GM12878 (cell line): ENCODE measurements around the gene CAMKK1. TPM values are rescaled to one million over a fixed set of nuclear protein-coding genes. Genes with fewer than 3 reads are reported as not detected.

Experiments used
- ATAC-seq: fragments of 200-7000 bp; cut with Tn5 transposase; 3 replicates; pipeline ENCODE4 v1.9.1; 2020; ENCODE audit warnings: mild to moderate bottlenecking, moderate library complexity
- BruUV-seq: library from RNA; stranded (reverse); fragments of 400-500 nt; replicated peaks from 2 replicates; lab custom pipeline; 2021; lab: Mats Ljungman, UMichigan
- CTCF ChIA-PET: fragments of 300-600 bp; sonication (Branson Sonifier 250); formaldehyde crosslinking; extraction: SDS; loops from one replicate; lab custom pipeline; 2021; ENCODE audit warnings: inconsistent platforms; lab: Yijun Ruan, JAX
- POLR2A ChIA-PET: fragments of 350-600 bp; formaldehyde crosslinking; extraction: SDS; loops from one replicate; lab custom pipeline; 2021; ENCODE audit warnings: inconsistent platforms; lab: Charles Lee
- RAD21 ChIA-PET: fragments of 300-600 bp; sonication (Branson Sonifier 250); formaldehyde crosslinking; loops from one replicate; lab custom pipeline; 2023; ENCODE audit warnings: antibody characterized with exemption; ENCODE audit not compliant: unreplicated experiment; lab: Charles Lee
- SMC1A ChIA-PET: fragments of 300-600 bp; sonication (Branson Sonifier 250); formaldehyde crosslinking; loops from one replicate; lab custom pipeline; 2023; ENCODE audit not compliant: unreplicated experiment, uncharacterized antibody; lab: Charles Lee
- DNase-seq: peaks from one replicate; pipeline ENCODE4 v3.0.0-alpha.2; 2011; ENCODE audit warnings: low read depth, low spot score
- FAIRE-seq: peaks from 3 replicates; lab custom pipeline; 2011; peaks lifted over from hg19 to GRCh38; lab: Jason Lieb, UNC
- H2AFZ ChIP-seq: 2 replicates; pipeline ENCODE4 v1.6.0; 2011; ENCODE audit warnings: low read depth, low read length, control low read depth; ENCODE audit not compliant: control insufficient read depth
- H3K27ac ChIP-seq: 2 replicates; pipeline ENCODE4 v1.5.1; 2011; ENCODE audit warnings: control low read depth; ENCODE audit not compliant: control insufficient read depth, insufficient read depth
- H3K27me3 ChIP-seq, 2 experiments: replicated peaks in 1 of 2; 2 replicates each; pipeline versions ENCODE4 v1.6.0 to v1.6.1; 2011; ENCODE audit warnings: low read length in 1 of 2; ENCODE audit not compliant: control insufficient read depth in 2 of 2, insufficient read depth in 2 of 2
- H3K36me3 ChIP-seq, 2 experiments: 2 replicates each; pipeline ENCODE4 v1.5.1; 2011; ENCODE audit warnings: low read length in 1 of 2; ENCODE audit not compliant: control insufficient read depth in 2 of 2, insufficient read depth in 2 of 2
- H3K4me1 ChIP-seq: 2 replicates; pipeline ENCODE4 v1.6.1; 2011; ENCODE audit warnings: mild to moderate bottlenecking, low read length, moderate library complexity, mixed read lengths; ENCODE audit not compliant: control insufficient read depth, insufficient read depth
- H3K4me2 ChIP-seq: 2 replicates; pipeline ENCODE4 v1.6.0; 2011; ENCODE audit warnings: control low read depth; ENCODE audit not compliant: control insufficient read depth, insufficient read depth
- H3K4me3 ChIP-seq: fragments of 200-600 bp; sonication (generic); 2 replicates; pipeline ENCODE4 v1.5.1; 2016
- H3K79me2 ChIP-seq: 2 replicates; pipeline ENCODE4 v1.6.0; 2011; ENCODE audit warnings: low read length; ENCODE audit not compliant: control insufficient read depth, insufficient read depth
- H3K9ac ChIP-seq: 2 replicates; pipeline ENCODE4 v1.8.0; 2011; ENCODE audit warnings: low read length, control low read depth, mixed read lengths; ENCODE audit not compliant: control insufficient read depth, insufficient read depth
- H3K9me3 ChIP-seq: replicated peaks from 3 replicates; pipeline ENCODE4 v1.5.1; 2011; ENCODE audit warnings: mild to moderate bottlenecking, low read length; ENCODE audit not compliant: control insufficient read depth, insufficient read depth
- H4K20me1 ChIP-seq: 2 replicates; pipeline ENCODE4 v1.6.0; 2011; ENCODE audit not compliant: control insufficient read depth, insufficient read depth
- ATF7 ChIP-seq: fragments of 450-650 bp; IDR thresholded peaks from 2 replicates; pipeline ENCODE4 v1.6.1; 2016; ENCODE audit warnings: low read depth, mild to moderate bottlenecking
- BCL11A ChIP-seq: IDR thresholded peaks from 2 replicates; pipeline ENCODE4 v1.6.1; 2011; ENCODE audit warnings: low read depth, low read length
- BHLHE40 ChIP-seq, 2 experiments: fragments of 450-650 bp in 1 of 2; IDR thresholded peaks; 2 replicates each; pipeline ENCODE4 v1.6.1; 2011 to 2017; ENCODE audit warnings: low read depth in 2 of 2, borderline replicate concordance in 1 of 2, improper control_type of control experiment in 1 of 2, low read length in 1 of 2, mild to moderate bottlenecking in 1 of 2
- BMI1 ChIP-seq: fragments of 450-650 bp; IDR thresholded peaks from 2 replicates; pipeline ENCODE4 v1.6.1; 2016; ENCODE audit warnings: mild to moderate bottlenecking, moderate library complexity, borderline replicate concordance
- CBX5 ChIP-seq: sonication (generic); IDR thresholded peaks from 2 replicates; pipeline ENCODE4 v1.6.1; 2016; ENCODE audit warnings: low read depth, moderate library complexity, mild to moderate bottlenecking, inconsistent platforms
- EGR1 ChIP-seq, 2 experiments: IDR thresholded peaks; 1 replicate in 1 of 2; 2 replicates in 1 of 2; pipeline ENCODE4 v1.6.1; 2011 to 2012; ENCODE audit warnings: low read depth in 2 of 2, low read length in 2 of 2, borderline replicate concordance in 1 of 2, mild to moderate bottlenecking in 1 of 2, moderate library complexity in 1 of 2
- ESRRA ChIP-seq: IDR thresholded peaks from 2 replicates; pipeline ENCODE4 v1.6.1; 2012; ENCODE audit warnings: mild to moderate bottlenecking, low read length, improper control_type of control experiment
- MEF2B ChIP-seq: fragments of 450-650 bp; IDR thresholded peaks from 2 replicates; pipeline ENCODE4 v1.6.1; 2018; ENCODE audit warnings: mild to moderate bottlenecking, moderate library complexity; ENCODE audit not compliant: partially characterized antibody, poor library complexity, severe bottlenecking
- MXI1 ChIP-seq: fragments of 150-350 bp; IDR thresholded peaks from 2 replicates; pipeline ENCODE4 v1.6.1; 2011; ENCODE audit warnings: low read depth, mild to moderate bottlenecking, inconsistent platforms, low read length, improper control_type of control experiment
- RAD21 ChIP-seq: IDR thresholded peaks from 2 replicates; pipeline ENCODE4 v1.6.1; 2011; ENCODE audit warnings: mild to moderate bottlenecking, low read depth, low read length, moderate library complexity; ENCODE audit not compliant: insufficient read depth
- WGBS: methylation state at CpG from one replicate; pipeline ENCODE4 v1.1.6; 2016; ENCODE audit warnings: low lambda C conversion rate; ENCODE audit not compliant: insufficient replicate concordance, insufficient coverage; ENCODE audit errors: missing lambda C conversion rate; 5-methylcytosine and 5-hydroxymethylcytosine counted together
- in situ Hi-C: fragments of 300-500 bp; cut with MboI; formaldehyde crosslinking; loops from 9 replicates; pipeline ENCODE4 v1.14.3; 2018; ENCODE audit warnings: mixed read lengths
- intact Hi-C: fragments of 100-400 bp; cut with micrococcal nuclease; formaldehyde crosslinking; loops from one replicate; pipeline ENCODE4 v1.14.2; 2022; ENCODE audit not compliant: unreplicated experiment
- polyA plus RNA-seq, 11 experiments: library from polyadenylated mRNA; depleted of rRNA in 4 of 11; unstranded in 6 of 11; stranded (reverse) in 5 of 11; fragments of >200 nt; fragmentation: Nextera tagmentation in 4 of 11; fragmentation: Illumina TruSeq in 1 of 11; extraction: Ambion mirVana in 4 of 11; extraction: Trizol in 1 of 11; gene quantifications; 1 replicate in 1 of 11; 2 replicates in 10 of 11; pipeline versions ENCODE4 v1.2.1 to v1.2.3, GENCODE V29; 2011 to 2016; ENCODE audit warnings: inconsistent platforms in 2 of 11, missing spikeins in 2 of 11, low read depth in 1 of 11
- total RNA-seq, 4 experiments: library from RNA; depleted of rRNA in 3 of 4; stranded (reverse); fragments of >200 nt in 3 of 4; fragmentation: Illumina TruSeq in 1 of 4; extraction: Trizol in 1 of 4; gene quantifications; 2 replicates each; pipeline versions ENCODE4 v1.2.1 to v1.2.3, GENCODE V29; 2013 to 2021
- TF ChIP-seq, protein P1 (sequence below): IDR thresholded peaks from 2 replicates; pipeline ENCODE4 v1.6.1; 2011; ENCODE audit warnings: low read depth, mild to moderate bottlenecking, low read length, moderate library complexity, borderline replicate concordance; ENCODE audit errors: extremely low read depth
- TF ChIP-seq, protein P2 (sequence below): IDR thresholded peaks from 2 replicates; pipeline ENCODE4 v1.6.1; 2012; ENCODE audit warnings: low read depth, low read length, improper control_type of control experiment
- TF ChIP-seq, protein P3 (sequence below): fragments of 150-350 bp; IDR thresholded peaks from 2 replicates; pipeline ENCODE4 v1.6.1; 2014; ENCODE audit warnings: mild to moderate bottlenecking, low read depth, low read length
- TF ChIP-seq, protein P4 (sequence below): fragments of 450-650 bp; formaldehyde crosslinking; IDR thresholded peaks from 2 replicates; pipeline ENCODE4 v1.5.0; 2022; ENCODE audit warnings: mild to moderate bottlenecking, missing genetic modification characterization
- TF ChIP-seq, protein P5 (sequence below): fragments of 450-650 bp; IDR thresholded peaks from 2 replicates; pipeline ENCODE4 v1.6.1; 2017; ENCODE audit warnings: mild to moderate bottlenecking, low read depth, inconsistent platforms; ENCODE audit not compliant: poor library complexity, severe bottlenecking

Gene CAMKK1
- total and polyA plus RNA-seq, 10 of the 15 experiments (the other 5 are each of a cell fraction or from before 2014, with no cell fraction given) = 0.06 to 0.84 (median 0.37) TPM

DNA sequence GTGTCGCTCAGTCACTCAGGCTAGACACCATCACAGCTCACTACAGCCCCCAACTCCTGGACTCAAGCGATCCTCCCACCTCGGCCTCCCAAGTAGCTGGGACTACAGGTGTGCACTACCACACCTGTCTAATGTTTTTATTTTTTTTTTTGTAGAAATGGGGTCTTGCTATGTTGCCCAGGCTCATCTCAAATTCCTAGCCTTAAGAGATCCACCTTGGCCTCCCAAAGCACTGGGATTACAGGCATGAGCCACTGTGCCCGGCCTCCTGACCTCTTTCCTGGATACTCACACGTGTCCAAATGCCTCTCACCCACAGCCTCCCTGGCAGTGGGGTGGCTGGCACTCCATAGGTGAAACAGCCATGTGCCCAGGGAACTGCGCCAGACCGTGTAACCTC, 17.5 kb downstream of the CAMKK1 start:
- Histone ChIP-seq H3K79me2 (no peaks in the 10 kb centered on the region), H3K4me3 (no peak overlapping the region), H3K27ac (no peak overlapping the region), H3K4me2 (no peak overlapping the region), H3K27me3 (no peaks in the 10 kb centered on the region), H3K9me3 (no peaks in the 10 kb centered on the region), H2AFZ (no peak overlapping the region), H4K20me1 (no peaks in the 10 kb centered on the region), H3K4me1 (peaks cover 5% of the 10 kb centered on the region; the same call in 1 of the 2 replicates), H3K36me3 (no peaks in the 10 kb centered on the region), H3K9ac (no peak overlapping the region)
- no peak for DNase-seq
- SMC1A ChIA-PET = interaction anchor here (0.7 kb wide), 1 partner anchor 19 kb away, joined by 3 read pairs; no protein-coding TSS in a partner anchor
- POLR2A ChIA-PET = no interaction called here
- CTCF ChIA-PET = no interaction called here
- WGBS = 70% methylated on average over 7 of the region's 7 CpGs
- intact Hi-C loops = no loop called here
- in situ Hi-C loops = no loop called here
- FAIRE-seq = no peak
- BruUV-seq = no TSS peak
- no peak for ATAC-seq
- RAD21 ChIA-PET = no interaction called here
- TF ChIP-seq, protein P1, sequence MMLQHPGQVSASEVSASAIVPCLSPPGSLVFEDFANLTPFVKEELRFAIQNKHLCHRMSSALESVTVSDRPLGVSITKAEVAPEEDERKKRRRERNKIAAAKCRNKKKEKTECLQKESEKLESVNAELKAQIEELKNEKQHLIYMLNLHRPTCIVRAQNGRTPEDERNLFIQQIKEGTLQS = no peak
- no peak for TF ChIP-seq MXI1
- no peak for TF ChIP-seq BMI1
- no peak for TF ChIP-seq ATF7
- no peak for TF ChIP-seq EGR1 (IDR thresholded peaks at IDR 0.05; ENCODE audit: borderline replicate concordance in 1 of 2, low read depth in 2 of 2, low read length in 2 of 2)
- TF ChIP-seq, protein P2, sequence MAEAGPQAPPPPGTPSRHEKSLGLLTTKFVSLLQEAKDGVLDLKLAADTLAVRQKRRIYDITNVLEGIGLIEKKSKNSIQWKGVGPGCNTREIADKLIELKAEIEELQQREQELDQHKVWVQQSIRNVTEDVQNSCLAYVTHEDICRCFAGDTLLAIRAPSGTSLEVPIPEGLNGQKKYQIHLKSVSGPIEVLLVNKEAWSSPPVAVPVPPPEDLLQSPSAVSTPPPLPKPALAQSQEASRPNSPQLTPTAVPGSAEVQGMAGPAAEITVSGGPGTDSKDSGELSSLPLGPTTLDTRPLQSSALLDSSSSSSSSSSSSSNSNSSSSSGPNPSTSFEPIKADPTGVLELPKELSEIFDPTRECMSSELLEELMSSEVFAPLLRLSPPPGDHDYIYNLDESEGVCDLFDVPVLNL = no peak
- no peak for TF ChIP-seq RAD21
- no peak for TF ChIP-seq BCL11A
- TF ChIP-seq, protein P3, sequence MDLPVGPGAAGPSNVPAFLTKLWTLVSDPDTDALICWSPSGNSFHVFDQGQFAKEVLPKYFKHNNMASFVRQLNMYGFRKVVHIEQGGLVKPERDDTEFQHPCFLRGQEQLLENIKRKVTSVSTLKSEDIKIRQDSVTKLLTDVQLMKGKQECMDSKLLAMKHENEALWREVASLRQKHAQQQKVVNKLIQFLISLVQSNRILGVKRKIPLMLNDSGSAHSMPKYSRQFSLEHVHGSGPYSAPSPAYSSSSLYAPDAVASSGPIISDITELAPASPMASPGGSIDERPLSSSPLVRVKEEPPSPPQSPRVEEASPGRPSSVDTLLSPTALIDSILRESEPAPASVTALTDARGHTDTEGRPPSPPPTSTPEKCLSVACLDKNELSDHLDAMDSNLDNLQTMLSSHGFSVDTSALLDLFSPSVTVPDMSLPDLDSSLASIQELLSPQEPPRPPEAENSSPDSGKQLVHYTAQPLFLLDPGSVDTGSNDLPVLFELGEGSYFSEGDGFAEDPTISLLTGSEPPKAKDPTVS = no peak
- no peak for TF ChIP-seq CBX5
- TF ChIP-seq ESRRA = no peak
- TF ChIP-seq MEF2B = no peak
- TF ChIP-seq BHLHE40 (IDR thresholded peaks at IDR 0.05; ENCODE audit: borderline replicate concordance in 1 of 2, low read depth in 2 of 2, low read length in 1 of 2) = no peak
- TF ChIP-seq, protein P4, sequence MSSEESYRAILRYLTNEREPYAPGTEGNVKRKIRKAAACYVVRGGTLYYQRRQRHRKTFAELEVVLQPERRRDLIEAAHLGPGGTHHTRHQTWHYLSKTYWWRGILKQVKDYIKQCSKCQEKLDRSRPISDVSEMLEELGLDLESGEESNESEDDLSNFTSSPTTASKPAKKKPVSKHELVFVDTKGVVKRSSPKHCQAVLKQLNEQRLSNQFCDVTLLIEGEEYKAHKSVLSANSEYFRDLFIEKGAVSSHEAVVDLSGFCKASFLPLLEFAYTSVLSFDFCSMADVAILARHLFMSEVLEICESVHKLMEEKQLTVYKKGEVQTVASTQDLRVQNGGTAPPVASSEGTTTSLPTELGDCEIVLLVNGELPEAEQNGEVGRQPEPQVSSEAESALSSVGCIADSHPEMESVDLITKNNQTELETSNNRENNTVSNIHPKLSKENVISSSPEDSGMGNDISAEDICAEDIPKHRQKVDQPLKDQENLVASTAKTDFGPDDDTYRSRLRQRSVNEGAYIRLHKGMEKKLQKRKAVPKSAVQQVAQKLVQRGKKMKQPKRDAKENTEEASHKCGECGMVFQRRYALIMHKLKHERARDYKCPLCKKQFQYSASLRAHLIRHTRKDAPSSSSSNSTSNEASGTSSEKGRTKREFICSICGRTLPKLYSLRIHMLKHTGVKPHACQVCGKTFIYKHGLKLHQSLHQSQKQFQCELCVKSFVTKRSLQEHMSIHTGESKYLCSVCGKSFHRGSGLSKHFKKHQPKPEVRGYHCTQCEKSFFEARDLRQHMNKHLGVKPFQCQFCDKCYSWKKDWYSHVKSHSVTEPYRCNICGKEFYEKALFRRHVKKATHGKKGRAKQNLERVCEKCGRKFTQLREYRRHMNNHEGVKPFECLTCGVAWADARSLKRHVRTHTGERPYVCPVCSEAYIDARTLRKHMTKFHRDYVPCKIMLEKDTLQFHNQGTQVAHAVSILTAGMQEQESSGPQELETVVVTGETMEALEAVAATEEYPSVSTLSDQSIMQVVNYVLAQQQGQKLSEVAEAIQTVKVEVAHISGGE (CRISPR knock-in tag) = no peak
- TF ChIP-seq, protein P5, sequence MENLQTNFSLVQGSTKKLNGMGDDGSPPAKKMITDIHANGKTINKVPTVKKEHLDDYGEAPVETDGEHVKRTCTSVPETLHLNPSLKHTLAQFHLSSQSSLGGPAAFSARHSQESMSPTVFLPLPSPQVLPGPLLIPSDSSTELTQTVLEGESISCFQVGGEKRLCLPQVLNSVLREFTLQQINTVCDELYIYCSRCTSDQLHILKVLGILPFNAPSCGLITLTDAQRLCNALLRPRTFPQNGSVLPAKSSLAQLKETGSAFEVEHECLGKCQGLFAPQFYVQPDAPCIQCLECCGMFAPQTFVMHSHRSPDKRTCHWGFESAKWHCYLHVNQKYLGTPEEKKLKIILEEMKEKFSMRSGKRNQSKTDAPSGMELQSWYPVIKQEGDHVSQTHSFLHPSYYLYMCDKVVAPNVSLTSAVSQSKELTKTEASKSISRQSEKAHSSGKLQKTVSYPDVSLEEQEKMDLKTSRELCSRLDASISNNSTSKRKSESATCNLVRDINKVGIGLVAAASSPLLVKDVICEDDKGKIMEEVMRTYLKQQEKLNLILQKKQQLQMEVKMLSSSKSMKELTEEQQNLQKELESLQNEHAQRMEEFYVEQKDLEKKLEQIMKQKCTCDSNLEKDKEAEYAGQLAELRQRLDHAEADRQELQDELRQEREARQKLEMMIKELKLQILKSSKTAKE = no peak
